HepG2 (cell line): ENCODE results near the gene TANGO6. TPM values are rescaled to one million over a fixed set of nuclear protein-coding genes. Genes with fewer than 3 reads are reported as not detected.

Experiments used
- ATAC-seq: fragments of 200-7000 bp; cut with Tn5 transposase; 3 replicates; pipeline ENCODE4 v1.9.1; 2020; ENCODE audit warnings: mild to moderate bottlenecking, moderate library complexity
- BruUV-seq: library from RNA; stranded (reverse); fragments of 400-500 nt; replicated peaks from 2 replicates; lab custom pipeline; 2021; lab: Mats Ljungman, UMichigan
- CTCF ChIA-PET: fragments of 300-600 bp; formaldehyde crosslinking; extraction: SDS; loops from one replicate; lab custom pipeline; 2021; ENCODE audit warnings: low total read pairs, inconsistent platforms, low intra/inter-chr PET ratio; lab: Yijun Ruan, JAX
- POLR2A ChIA-PET: fragments of 350-600 bp; sonication (Branson Sonifier 250); formaldehyde crosslinking; loops from one replicate; lab custom pipeline; 2020; ENCODE audit warnings: antibody characterized with exemption, inconsistent platforms; lab: Yijun Ruan, JAX
- DNase-seq: peaks from one replicate; pipeline ENCODE4 v3.0.0-alpha.2; 2015; ENCODE audit warnings: low spot score
- FAIRE-seq: peaks from 3 replicates; lab custom pipeline; 2011; peaks lifted over from hg19 to GRCh38; lab: Jason Lieb, UNC
- H2AFZ ChIP-seq: one replicate; pipeline ENCODE4 v1.6.1; 2011; ENCODE audit warnings: low read length, inconsistent platforms
- H3K27ac ChIP-seq: fragments of 300-600 bp; 3 replicates; pipeline ENCODE4 v1.8.0; 2011; ENCODE audit warnings: mixed run types, mild to moderate bottlenecking, mixed read lengths, low read length, inconsistent platforms; ENCODE audit not compliant: insufficient read depth; ENCODE audit errors: extremely low read length
- H3K27me3 ChIP-seq, 2 experiments: fragments of 200-600 bp in 1 of 2; 2 replicates in 1 of 2; 3 replicates in 1 of 2; pipeline versions ENCODE4 v1.6.0 to v1.8.0; 2011; ENCODE audit warnings: low read length in 2 of 2, mild to moderate bottlenecking in 2 of 2, moderate library complexity in 2 of 2, inconsistent platforms in 1 of 2; ENCODE audit not compliant: insufficient read depth in 2 of 2, control insufficient read depth in 1 of 2
- H3K36me3 ChIP-seq, 2 experiments: fragments of 200-600 bp in 1 of 2; replicated peaks in 1 of 2; 2 replicates in 1 of 2; 3 replicates in 1 of 2; pipeline versions ENCODE4 v1.5.1 to v1.8.0; 2011; ENCODE audit warnings: low read length in 2 of 2, inconsistent platforms in 1 of 2; ENCODE audit not compliant: insufficient read depth in 2 of 2, control insufficient read depth in 1 of 2
- H3K4me1 ChIP-seq: 2 replicates; pipeline ENCODE4 v1.5.1; 2012; ENCODE audit warnings: low read length, inconsistent platforms; ENCODE audit not compliant: insufficient read depth
- H3K4me2 ChIP-seq: 2 replicates; pipeline ENCODE4 v1.6.0; 2011; ENCODE audit warnings: low read depth, low read length, inconsistent platforms
- H3K4me3 ChIP-seq, 3 experiments: fragments of 200-600 bp in 1 of 3; sonication (generic), shearing (Covaris generic) in 1 of 3; replicated peaks in 1 of 3; 2 replicates each; pipeline ENCODE4 v1.5.1; 2011 to 2016; ENCODE audit warnings: low read length in 3 of 3, inconsistent platforms in 2 of 3, low read depth in 2 of 3, mild to moderate bottlenecking in 2 of 3, control low read depth in 1 of 3, mixed read lengths in 1 of 3; ENCODE audit not compliant: insufficient read depth in 1 of 3
- H3K79me2 ChIP-seq: one replicate; pipeline ENCODE4 v1.6.1; 2011; ENCODE audit warnings: low read length, inconsistent platforms; ENCODE audit not compliant: insufficient read depth
- H3K9ac ChIP-seq: 2 replicates; pipeline ENCODE4 v1.6.0; 2011; ENCODE audit warnings: mild to moderate bottlenecking, low read depth, low read length, inconsistent platforms; ENCODE audit not compliant: insufficient read depth
- H3K9me3 ChIP-seq: 2 replicates; pipeline ENCODE4 v1.5.1; 2012; ENCODE audit warnings: mild to moderate bottlenecking, low read length
- H4K20me1 ChIP-seq: 2 replicates; pipeline ENCODE4 v1.6.0; 2011; ENCODE audit warnings: inconsistent platforms, mild to moderate bottlenecking, low read length, moderate library complexity; ENCODE audit not compliant: insufficient read depth
- ATM ChIP-seq: fragments of 450-650 bp; IDR thresholded peaks from 2 replicates; pipeline ENCODE4 v1.7.1; 2017; ENCODE audit warnings: mild to moderate bottlenecking, borderline replicate concordance
- KDM4B ChIP-seq: sonication (generic); formaldehyde crosslinking; IDR thresholded peaks from 2 replicates; pipeline ENCODE4 v1.4.0; 2020; ENCODE audit warnings: missing genetic modification reagents
- SKI ChIP-seq: fragments of 450-650 bp; IDR thresholded peaks from one replicate; pipeline ENCODE4 v1.6.1; 2018; ENCODE audit warnings: mild to moderate bottlenecking; ENCODE audit not compliant: partially characterized antibody
- SP4 ChIP-seq: sonication (generic); formaldehyde crosslinking; IDR thresholded peaks from 2 replicates; pipeline ENCODE4 v1.8.1; 2023; ENCODE audit warnings: mild to moderate bottlenecking, missing genetic modification reagents
- ZFP82 ChIP-seq: sonication (generic); formaldehyde crosslinking; IDR thresholded peaks from 2 replicates; pipeline ENCODE4 v1.5.1; 2020; ENCODE audit warnings: mild to moderate bottlenecking, missing genetic modification reagents, borderline replicate concordance
- ZNF292 ChIP-seq: sonication (generic); formaldehyde crosslinking; IDR thresholded peaks from 2 replicates; pipeline ENCODE4 v1.8.1; 2022; ENCODE audit warnings: mild to moderate bottlenecking, low read depth, missing genetic modification reagents, borderline replicate concordance
- ZNF629 ChIP-seq: sonication (generic); formaldehyde crosslinking; conservative IDR thresholded peaks from 2 replicates; pipeline ENCODE4 v1.5.0; 2020; ENCODE audit warnings: missing genetic modification reagents
- ZSCAN30 ChIP-seq: sonication (generic); formaldehyde crosslinking; IDR thresholded peaks from 2 replicates; pipeline ENCODE4 v1.5.0; 2020; ENCODE audit warnings: mild to moderate bottlenecking, missing genetic modification reagents
- WGBS: methylation state at CpG from one replicate; pipeline ENCODE4 v1.1.6; 2017; ENCODE audit warnings: low lambda C conversion rate; 5-methylcytosine and 5-hydroxymethylcytosine counted together
- in situ Hi-C: cut with HindIII; loops from 2 replicates; pipeline ENCODE4 v1.10.0; 2017; ENCODE audit warnings: low pct_unique_long_range_greater_than_20kb; ENCODE audit not compliant: extremely low pct_ligation_motif_present
- intact Hi-C: fragments of 100-400 bp; cut with micrococcal nuclease; formaldehyde crosslinking; loops from one replicate; pipeline ENCODE4 v1.10.0; 2022; ENCODE audit not compliant: unreplicated experiment
- polyA plus RNA-seq, 8 experiments: library from polyadenylated mRNA; depleted of rRNA in 3 of 8; stranded (reverse) in 7 of 8; unstranded in 1 of 8; fragments of >200 nt; fragmentation: Illumina TruSeq in 4 of 8; extraction: Trizol in 4 of 8; gene quantifications; 2 replicates each; pipeline versions ENCODE4 v1.2.1 to v1.2.3, GENCODE V29; 2011 to 2016; ENCODE audit warnings: low read depth in 4 of 8, missing spikeins in 1 of 8, mixed read lengths in 1 of 8; ENCODE audit not compliant: insufficient read depth in 1 of 8
- total RNA-seq, 5 experiments: library from RNA; depleted of rRNA; stranded (reverse); fragments of >200 nt; fragmentation: Illumina TruSeq; extraction: Trizol; gene quantifications; 2 replicates each; pipeline ENCODE4 v1.2.3, GENCODE V29; 2016; ENCODE audit warnings: low read depth in 1 of 5

Gene TANGO6
- total and polyA plus RNA-seq, 2 of the 13 experiments (the other 11 are each of a cell fraction or from before 2014, with no cell fraction given): 7.2 to 13.3 TPM

GRCh38 chr16:69019811-69020210 is 176.5 kb downstream of the TANGO6 start:
- TF ChIP-seq ZFP82 (CRISPR knock-in tag) (no peak), ATM (no peak), ZSCAN30 (CRISPR knock-in tag) (no peak), ZNF292 (CRISPR knock-in tag) (no peak), SKI (no peak), ZNF629 (CRISPR knock-in tag) (no peak)
- Histone ChIP-seq H3K9ac (no peak overlapping the region), H3K4me3 (no peak overlapping the region), H3K27ac (no peak overlapping the region), H3K4me1 (no peaks in the 10 kb centered on the region), H3K9me3 (no peaks in the 10 kb centered on the region), H3K79me2 (no peaks in the 10 kb centered on the region), H4K20me1 (no peaks in the 10 kb centered on the region), H3K4me2 (no peak overlapping the region), H3K27me3 (no peaks in the 10 kb centered on the region), H2AFZ (no peak overlapping the region), H3K36me3 (peaks cover 0 to under 1% of the 10 kb centered on the region in 2 experiments; a peak in 2 of 5 replicates)
- BruUV-seq: no TSS peak
- intact Hi-C loops: no loop called here
- 97% methylated on average over 1 of the region's 1 CpG for WGBS
- in situ Hi-C loops: no loop called here
- ATAC-seq (no peak), FAIRE-seq (no peak), DNase-seq (no peak)
- CTCF ChIA-PET: no interaction called here
- POLR2A ChIA-PET: no interaction called here

DNA sequence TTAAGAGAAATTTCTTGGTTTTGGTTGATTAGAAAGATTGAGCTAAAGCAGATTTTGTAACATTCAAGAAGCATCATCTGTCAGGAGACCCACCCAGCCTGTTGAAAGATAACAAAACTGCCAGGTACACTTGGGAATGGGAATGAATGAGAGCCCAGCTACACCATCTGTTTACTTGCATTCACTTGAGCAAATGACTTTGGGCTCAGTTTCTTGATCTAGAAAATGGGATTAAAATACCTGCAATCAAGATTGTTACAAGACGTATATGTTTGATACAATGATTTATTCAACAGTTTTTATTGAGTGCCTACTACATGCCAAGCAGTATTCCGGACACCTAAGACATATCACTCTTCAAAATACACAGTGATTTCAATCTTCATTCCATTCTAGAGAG is 185.8 kb downstream of the TANGO6 start:
- WGBS: 94% methylated on average over 2 of the region's 2 CpGs
- Histone ChIP-seq H3K79me2 (no peaks in the 10 kb centered on the region), H3K27me3 (no peaks in the 10 kb centered on the region), H3K4me2 (no peak overlapping the region), H3K9ac (no peak overlapping the region), H3K9me3 (no peaks in the 10 kb centered on the region), H3K36me3 (peaks cover 1 to 6% of the 10 kb centered on the region in 2 experiments; a peak in 2 of 5 replicates), H3K4me3 (no peak overlapping the region), H3K4me1 (peaks cover 14% of the 10 kb centered on the region), H4K20me1 (no peaks in the 10 kb centered on the region), H3K27ac (no peak overlapping the region), H2AFZ (no peak overlapping the region)
- DNase-seq (no peak), FAIRE-seq (no peak), ATAC-seq (no peak)
- in situ Hi-C loops (no loop called here), intact Hi-C loops (no loop called here)
- POLR2A ChIA-PET: no interaction called here
- no TSS peak for BruUV-seq
- TF ChIP-seq KDM4B: no peak
- no peak for TF ChIP-seq SP4 (CRISPR knock-in tag)
- TF ChIP-seq ZNF629 (CRISPR knock-in tag): peak; percentile 55; the same call in 1 of the 2 replicates
- CTCF ChIA-PET: no interaction called here
